K562 (cell line): ENCODE data around the gene POLN. TPM values are rescaled to one million over a fixed set of nuclear protein-coding genes. Genes with fewer than 3 reads are reported as not detected.
A peak's percentile ranks its signal among the peaks of the same experiment; 100 is the strongest.

Experiments
- ATAC-seq: fragments of 200-7000 bp; cut with Tn5 transposase; 3 replicates; pipeline ENCODE4 v1.9.1; 2020; ENCODE audit warnings: moderate library complexity
- BruUV-seq: library from RNA; stranded (reverse); fragments of 400-500 nt; replicated peaks from 2 replicates; lab custom pipeline; 2021; lab: Mats Ljungman, UMichigan
- CTCF ChIA-PET: fragments of 300-600 bp; formaldehyde crosslinking; extraction: SDS; loops from one replicate; lab custom pipeline; 2021; ENCODE audit warnings: low intra/inter-chr PET ratio; lab: Yijun Ruan, JAX
- POLR2A ChIA-PET: fragments of 300-600, 350-650 bp; sonication (Branson Sonifier 250); formaldehyde crosslinking; extraction: SDS; loops from one replicate; lab custom pipeline; 2021; ENCODE audit warnings: antibody characterized with exemption, inconsistent platforms; lab: Yijun Ruan, JAX
- DNase-seq, 4 experiments: peaks; one replicate each; pipeline versions ENCODE4 v3.0.0 to v3.0.0-alpha.2; 2011 to 2018; ENCODE audit warnings: low spot score in 3 of 4, mixed read lengths in 3 of 4; ENCODE audit errors: extremely low read depth in 1 of 4
- FAIRE-seq: peaks from 2 replicates; lab custom pipeline; 2011; peaks lifted over from hg19 to GRCh38; lab: Jason Lieb, UNC
- H2AFZ ChIP-seq: 2 replicates; pipeline ENCODE4 v1.6.0; 2011; ENCODE audit warnings: low read depth, low read length, control low read depth, inconsistent platforms
- H3K27ac ChIP-seq: fragments of 200-600 bp; 3 replicates; pipeline ENCODE4 v1.8.0; 2011; ENCODE audit warnings: low read depth, mild to moderate bottlenecking, control low read depth, inconsistent platforms, low read length, moderate library complexity, mixed read lengths; ENCODE audit errors: extremely low read depth
- H3K27me3 ChIP-seq, 2 experiments: fragments of 300-600 bp in 1 of 2; 2 replicates in 1 of 2; 3 replicates in 1 of 2; pipeline versions ENCODE4 v1.6.0 to v1.8.0; 2011; ENCODE audit warnings: inconsistent platforms in 2 of 2, low read length in 2 of 2, mild to moderate bottlenecking in 1 of 2, mixed read lengths in 1 of 2, moderate library complexity in 1 of 2; ENCODE audit not compliant: control insufficient read depth in 2 of 2, insufficient read depth in 2 of 2
- H3K36me3 ChIP-seq: fragments of 300-600 bp; 3 replicates; pipeline ENCODE4 v1.8.0; 2011; ENCODE audit warnings: mild to moderate bottlenecking, low read length, inconsistent platforms; ENCODE audit not compliant: control insufficient read depth, insufficient read depth
- H3K4me1 ChIP-seq, 2 experiments: fragments of 200-600 bp in 1 of 2; replicated peaks in 1 of 2; 2 replicates in 1 of 2; 3 replicates in 1 of 2; pipeline versions ENCODE4 v1.5.1 to v1.8.0; 2011; ENCODE audit warnings: inconsistent platforms in 2 of 2, low read length in 2 of 2, mild to moderate bottlenecking in 1 of 2, mixed read lengths in 1 of 2, moderate library complexity in 1 of 2; ENCODE audit not compliant: control insufficient read depth in 2 of 2, insufficient read depth in 2 of 2
- H3K4me2 ChIP-seq: 2 replicates; pipeline ENCODE4 v1.6.1; 2011; ENCODE audit warnings: low read length, control low read depth, inconsistent platforms, mixed read lengths; ENCODE audit not compliant: insufficient read depth
- H3K4me3 ChIP-seq: fragments of 200-600 bp; sonication (generic), shearing (Covaris generic); 2 replicates; pipeline ENCODE4 v1.5.1; 2016; ENCODE audit warnings: control low read depth, inconsistent platforms
- H3K79me2 ChIP-seq: fragments of 200-600 bp; 3 replicates; pipeline ENCODE4 v1.8.0; 2011; ENCODE audit warnings: low read length, inconsistent platforms; ENCODE audit not compliant: control insufficient read depth, insufficient read depth
- H3K9ac ChIP-seq, 2 experiments: 2 replicates each; pipeline versions ENCODE4 v1.6.0 to v1.6.1; 2011; ENCODE audit warnings: low read depth in 2 of 2, low read length in 2 of 2, control low read depth in 1 of 2, inconsistent platforms in 1 of 2, mild to moderate bottlenecking in 1 of 2, mixed read lengths in 1 of 2; ENCODE audit not compliant: insufficient read depth in 1 of 2
- H3K9me1 ChIP-seq: one replicate; pipeline ENCODE4 v1.6.0; 2011; ENCODE audit warnings: inconsistent platforms, mild to moderate bottlenecking, low read length, moderate library complexity; ENCODE audit not compliant: control insufficient read depth, insufficient read depth
- H3K9me3 ChIP-seq: replicated peaks from 2 replicates; pipeline ENCODE4 v1.5.1; 2011; ENCODE audit warnings: low read depth, low read length, inconsistent platforms; ENCODE audit not compliant: control insufficient read depth, insufficient read depth
- H4K20me1 ChIP-seq: replicated peaks from 2 replicates; pipeline ENCODE4 v1.6.1; 2011; ENCODE audit warnings: low read length, inconsistent platforms, mixed read lengths; ENCODE audit not compliant: control insufficient read depth, insufficient read depth
- CUX1 ChIP-seq: fragments of 200-800 bp; sonication (Bioruptor generic); IDR thresholded peaks from 2 replicates; pipeline ENCODE4 v1.6.1; 2016; ENCODE audit warnings: missing genetic modification characterization, missing compliant biosample characterization
- DACH1 ChIP-seq: fragments of 450-650 bp; IDR thresholded peaks from 2 replicates; pipeline ENCODE4 v1.6.1; 2018; ENCODE audit not compliant: partially characterized antibody
- ELF1 ChIP-seq: fragments of 200-800 bp; sonication (Bioruptor generic); IDR thresholded peaks from 2 replicates; pipeline ENCODE4 v1.6.1; 2016; ENCODE audit warnings: missing genetic modification characterization, missing compliant biosample characterization
- FIP1L1 ChIP-seq: fragments of 200-400 bp; formaldehyde crosslinking; IDR thresholded peaks from 2 replicates; pipeline ENCODE4 v1.6.1; 2018; ENCODE audit warnings: mild to moderate bottlenecking, low read depth, low read length; ENCODE audit not compliant: poor library complexity, severe bottlenecking
- HDAC2 ChIP-seq: fragments of 450-650 bp; IDR thresholded peaks from 2 replicates; pipeline ENCODE4 v1.6.1; 2016; ENCODE audit warnings: mild to moderate bottlenecking
- MAX ChIP-seq: sonication (generic); formaldehyde crosslinking; IDR thresholded peaks from 2 replicates; pipeline ENCODE4 v1.9.0; 2022; ENCODE audit warnings: mild to moderate bottlenecking, missing genetic modification reagents
- MBD2 ChIP-seq: sonication (generic); IDR thresholded peaks from 2 replicates; pipeline ENCODE4 v1.6.1; 2016; ENCODE audit warnings: low read depth, borderline replicate concordance
- SAFB2 ChIP-seq: fragments of 200-400 bp; formaldehyde crosslinking; IDR thresholded peaks from 2 replicates; pipeline ENCODE4 v1.6.1; 2018; ENCODE audit warnings: borderline replicate concordance, low read length, low read depth, moderate library complexity; ENCODE audit not compliant: severe bottlenecking
- ZNF511 ChIP-seq: sonication (generic); formaldehyde crosslinking; IDR thresholded peaks from 2 replicates; pipeline ENCODE4 v1.8.0; 2022; ENCODE audit warnings: mild to moderate bottlenecking, missing genetic modification reagents
- WGBS: fragments of 100-300 bp; shearing (Covaris generic); methylation state at CpG from one replicate; pipeline ENCODE4 v1.1.6; 2016; ENCODE audit warnings: low coverage, mixed read lengths; ENCODE audit not compliant: insufficient coverage; ENCODE audit errors: missing lambda C conversion rate; 5-methylcytosine and 5-hydroxymethylcytosine counted together
- in situ Hi-C: fragments of 300-500 bp; cut with MboI; formaldehyde crosslinking; loops from 4 replicates; pipeline ENCODE4 v1.15.0; 2018; ENCODE audit warnings: inconsistent platforms, mixed read lengths
- intact Hi-C: fragments of 100-400 bp; cut with micrococcal nuclease; formaldehyde crosslinking; loops from 2 replicates; pipeline ENCODE4 v1.14.2; 2022
- polyA plus RNA-seq, 8 experiments: library from polyadenylated mRNA; depleted of rRNA in 4 of 8; stranded (reverse) in 5 of 8; unstranded in 3 of 8; fragments of >200 nt; fragmentation: Nextera tagmentation in 2 of 8; fragmentation: Illumina TruSeq in 1 of 8; extraction: Ambion mirVana in 2 of 8; extraction: Trizol in 1 of 8; gene quantifications; 2 replicates each; pipeline versions ENCODE4 v1.2.1 to v1.2.3, GENCODE V29; 2011 to 2014; ENCODE audit warnings: inconsistent platforms in 1 of 8, missing spikeins in 1 of 8
- total RNA-seq, 7 experiments: library from RNA; depleted of rRNA in 6 of 7; stranded (reverse); fragments of >200 nt in 6 of 7; fragmentation: Illumina TruSeq in 2 of 7; extraction: Trizol in 2 of 7; gene quantifications; 2 replicates each; pipeline versions ENCODE4 v1.2.1 to v1.2.3, GENCODE V29; 2011 to 2021; ENCODE audit warnings: low replicate concordance in 1 of 7

Gene POLN
- total and polyA plus RNA-seq, 9 of the 15 experiments (the other 6 are each of a cell fraction or from before 2014, with no cell fraction given), result 0.08 to 0.91 (median 0.32) TPM

GRCh38 chr4:2267841-2268240 lies 25.9 kb upstream of the POLN start:
- Histone ChIP-seq H3K79me2 (no peaks in the 10 kb centered on the region), H3K9me3 (no peaks in the 10 kb centered on the region), H4K20me1 (no peaks in the 10 kb centered on the region), H3K4me1 (peaks cover 13 to 84% of the 10 kb centered on the region in 2 experiments), H3K9ac (peak overlapping the region in 1 of 2 experiments; percentile 82; a peak in 3 of 4 replicates), H3K4me3 (no peak overlapping the region), H3K4me2 (peak overlapping the region; percentile 51), H3K27ac (no peak overlapping the region; the same call in 2 of the 3 replicates), H2AFZ (peak overlapping the region; percentile 91), H3K9me1 (no peaks in the 10 kb centered on the region), H3K36me3 (peaks cover 8% of the 10 kb centered on the region; the same call in 1 of the 3 replicates), H3K27me3 (no peaks in the 10 kb centered on the region)
- intact Hi-C loops (no loop called here), in situ Hi-C loops (no loop called here)
- FAIRE-seq, result no peak
- WGBS, result 56% methylated on average over 10 of the region's 12 CpGs
- no peak for DNase-seq
- peak; percentile 7 for ATAC-seq
- no TSS peak for BruUV-seq
- ChIA-PET POLR2A (no interaction called here), CTCF (no interaction called here)
- no peak for TF ChIP-seq MBD2
- 0 out of 2 replicates have a peak, but pooled peaks have one; percentile 5 for TF ChIP-seq MAX (CRISPR knock-in tag)

GRCh38 chr4:2267320-2267811 lies 25.4 kb upstream of the POLN start:
- Histone ChIP-seq H3K27ac (peak overlapping the region; percentile 67), H3K79me2 (no peaks in the 10 kb centered on the region), H3K4me2 (peak overlapping the region; percentile 51), H3K4me3 (no peak overlapping the region), H3K36me3 (peaks cover 3% of the 10 kb centered on the region; the same call in 1 of the 3 replicates), H3K9me3 (no peaks in the 10 kb centered on the region), H3K27me3 (no peaks in the 10 kb centered on the region), H3K4me1 (peaks cover 15 to 84% of the 10 kb centered on the region in 2 experiments), H2AFZ (peak overlapping the region; percentile 91), H3K9ac (peak overlapping the region; percentile 58 to 82), H4K20me1 (no peaks in the 10 kb centered on the region), H3K9me1 (no peaks in the 10 kb centered on the region)
- ChIA-PET CTCF (no interaction called here), POLR2A (interaction anchor here (0.5 to 1.1 kb wide), 3 partner anchors 10 to 382 kb away, joined by 3 to 5 read pairs (median 4); no protein-coding TSS in a partner anchor)
- DNase-seq (peak; percentile 79 to 88 (median 83)), FAIRE-seq (peak; percentile 78), ATAC-seq (peak; percentile 86)
- no TSS peak for BruUV-seq
- in situ Hi-C loops (no loop called here), intact Hi-C loops (no loop called here)
- WGBS, result 32% methylated on average over 11 of the region's 18 CpGs
- TF ChIP-seq ELF1 (tag), result no peak
- no peak for TF ChIP-seq HDAC2
- TF ChIP-seq CUX1, result no peak
- no peak for TF ChIP-seq SAFB2
- TF ChIP-seq ZNF511 (CRISPR knock-in tag), result no peak
- no peak for TF ChIP-seq FIP1L1
- no peak for TF ChIP-seq DACH1
